HCT116 (cell line): ENCODE measurements around the gene RIPK4. TPM values are rescaled to one million over a fixed set of nuclear protein-coding genes. Genes with fewer than 3 reads are reported as not detected.

ENCODE experiments used
- ATAC-seq: fragments of 200-7000 bp; cut with Tn5 transposase; 2 replicates; pipeline ENCODE4 v1.9.1; 2020; ENCODE audit warnings: mild to moderate bottlenecking, moderate library complexity
- BruUV-seq: library from RNA; stranded (reverse); fragments of 400-500 nt; replicated peaks from 2 replicates; lab custom pipeline; 2021; lab: Mats Ljungman, UMichigan
- CTCF ChIA-PET: fragments of 300-600 bp; sonication (Branson Sonifier 250); formaldehyde crosslinking; loops from one replicate; lab custom pipeline; 2021; ENCODE audit warnings: antibody characterized with exemption; lab: Charles Lee
- POLR2A ChIA-PET: fragments of 300-600, 350-600 bp; sonication (Branson Sonifier 250); formaldehyde crosslinking; loops from one replicate; lab custom pipeline; 2021; ENCODE audit warnings: antibody characterized with exemption; lab: Charles Lee
- RAD21 ChIA-PET, 2 experiments: fragments of 300-600 bp; sonication (Branson Sonifier 250); formaldehyde crosslinking; loops; one replicate each; lab custom pipeline; 2023; ENCODE audit warnings: low total read pairs in 2 of 2; ENCODE audit not compliant: uncharacterized antibody in 2 of 2, unreplicated experiment in 2 of 2, low non-redundant PET in 1 of 2; lab: Charles Lee
- DNase-seq: peaks from one replicate; pipeline ENCODE4 v3.0.0-alpha.2; 2010; ENCODE audit warnings: low read depth, low spot score
- H2AFZ ChIP-seq: fragments of 200-600 bp; shearing (Covaris generic), sonication (generic); 2 replicates; pipeline ENCODE4 v1.6.1; 2017; ENCODE audit warnings: low read depth, mixed run types, mixed read lengths, antibody characterized with exemption, low read length; ENCODE audit not compliant: poor library complexity, severe bottlenecking
- H3K27ac ChIP-seq: 2 replicates; pipeline ENCODE4 v1.5.1; 2012; ENCODE audit warnings: low read depth, low read length
- H3K27me3 ChIP-seq: fragments of 200-600 bp; sonication (generic); 2 replicates; pipeline ENCODE4 v1.6.1; 2016; ENCODE audit warnings: mixed run types, low read length, mixed read lengths; ENCODE audit not compliant: insufficient read depth
- H3K36me3 ChIP-seq, 2 experiments: fragments of 200-500 bp in 1 of 2; fragments of 200-600 bp in 1 of 2; sonication (Bioruptor generic) in 1 of 2; sonication (generic) in 1 of 2; 2 replicates each; pipeline versions ENCODE4 v1.5.1 to v1.6.1; 2014 to 2016; ENCODE audit warnings: low read length in 2 of 2, inconsistent platforms in 1 of 2, mixed read lengths in 1 of 2, mixed run types in 1 of 2; ENCODE audit not compliant: insufficient read depth in 2 of 2, control insufficient read depth in 1 of 2
- H3K4me1 ChIP-seq, 2 experiments: fragments of 200-600 bp in 1 of 2; sonication (generic) in 1 of 2; 2 replicates each; pipeline versions ENCODE4 v1.5.1 to v1.6.1; 2012 to 2017; ENCODE audit warnings: low read length in 2 of 2, inconsistent platforms in 1 of 2, mild to moderate bottlenecking in 1 of 2, mixed read lengths in 1 of 2, mixed run types in 1 of 2, moderate library complexity in 1 of 2; ENCODE audit not compliant: insufficient read depth in 2 of 2, control insufficient read depth in 1 of 2
- H3K4me2 ChIP-seq: fragments of 200-600 bp; sonication (generic); 2 replicates; pipeline ENCODE4 v1.6.1; 2017; ENCODE audit warnings: mixed run types, low read length, mixed read lengths
- H3K4me3 ChIP-seq, 2 experiments: fragments of 200-600 bp in 1 of 2; sonication (generic) in 1 of 2; replicated peaks in 1 of 2; 2 replicates each; pipeline ENCODE4 v1.5.1; 2011 to 2016; ENCODE audit warnings: low read length in 2 of 2, control low read depth in 1 of 2, low read depth in 1 of 2, mild to moderate bottlenecking in 1 of 2, mixed read lengths in 1 of 2, mixed run types in 1 of 2
- H3K79me2 ChIP-seq: fragments of 200-600 bp; sonication (generic); 2 replicates; pipeline ENCODE4 v1.6.1; 2017; ENCODE audit warnings: mild to moderate bottlenecking, mixed run types, low read length, moderate library complexity, mixed read lengths; ENCODE audit not compliant: insufficient read depth
- H3K9ac ChIP-seq: fragments of 200-600 bp; sonication (generic); 2 replicates; pipeline ENCODE4 v1.6.1; 2016; ENCODE audit warnings: low read length, mixed read lengths
- H3K9me2 ChIP-seq: fragments of 200-600 bp; sonication (generic), shearing (Covaris generic); 2 replicates; pipeline ENCODE4 v1.6.1; 2017; ENCODE audit warnings: mixed run types, mild to moderate bottlenecking, moderate library complexity; ENCODE audit not compliant: insufficient read depth
- H3K9me3 ChIP-seq, 2 experiments: fragments of 200-500 bp in 1 of 2; fragments of 200-600 bp in 1 of 2; sonication (Bioruptor generic) in 1 of 2; sonication (generic) in 1 of 2; 2 replicates each; pipeline ENCODE4 v1.6.1; 2014 to 2017; ENCODE audit warnings: low read length in 2 of 2, mixed read lengths in 2 of 2, inconsistent platforms in 1 of 2, low read depth in 1 of 2, mild to moderate bottlenecking in 1 of 2, mixed run types in 1 of 2, moderate library complexity in 1 of 2; ENCODE audit not compliant: control insufficient read depth in 1 of 2, insufficient read depth in 1 of 2
- H4K20me1 ChIP-seq: fragments of 200-600 bp; sonication (generic), shearing (Covaris generic); 2 replicates; pipeline ENCODE4 v1.6.1; 2017; ENCODE audit warnings: mixed run types, mild to moderate bottlenecking, moderate library complexity; ENCODE audit not compliant: insufficient read depth
- EGR1 ChIP-seq: IDR thresholded peaks from 2 replicates; pipeline ENCODE4 v1.6.1; 2012; ENCODE audit warnings: low read depth
- EZH2 ChIP-seq: fragments of 200-600 bp; sonication (generic); IDR thresholded peaks from 2 replicates; pipeline ENCODE4 v1.6.1; 2017; ENCODE audit warnings: antibody characterized with exemption, mixed run types
- EZH2phosphoT487 ChIP-seq: fragments of 200-600 bp; IDR thresholded peaks from 2 replicates; pipeline ENCODE4 v1.6.1; 2018; ENCODE audit warnings: antibody characterized with exemption, borderline replicate concordance
- FOSL1 ChIP-seq: IDR thresholded peaks from 2 replicates; pipeline ENCODE4 v1.6.1; 2012; ENCODE audit warnings: low read depth
- JUND ChIP-seq: IDR thresholded peaks from 2 replicates; pipeline ENCODE4 v1.6.1; 2012
- POLR2A ChIP-seq: IDR thresholded peaks from 2 replicates; pipeline ENCODE4 v1.7.0; 2011; ENCODE audit warnings: borderline replicate concordance; ENCODE audit not compliant: insufficient read depth, insufficient read length; ENCODE audit errors: extremely low read depth
- POLR2AphosphoS5 ChIP-seq: IDR thresholded peaks from 2 replicates; pipeline ENCODE4 v1.6.1; 2011; ENCODE audit warnings: mild to moderate bottlenecking, low read depth, low read length, moderate library complexity
- RAD21 ChIP-seq: IDR thresholded peaks from 2 replicates; pipeline ENCODE4 v1.6.1; 2012; ENCODE audit warnings: low read depth, mild to moderate bottlenecking
- REST ChIP-seq: IDR thresholded peaks from 2 replicates; pipeline ENCODE4 v1.6.1; 2012; ENCODE audit warnings: low read depth
- SIN3A ChIP-seq: IDR thresholded peaks from 2 replicates; pipeline ENCODE4 v1.6.1; 2012; ENCODE audit warnings: low read depth
- TCF7L2 ChIP-seq: IDR thresholded peaks from 2 replicates; pipeline ENCODE4 v1.7.0; 2011; ENCODE audit warnings: borderline replicate concordance, inconsistent platforms; ENCODE audit not compliant: insufficient read depth, insufficient read length; ENCODE audit errors: extremely low read depth
- YY1 ChIP-seq: IDR thresholded peaks from 2 replicates; pipeline ENCODE4 v1.6.1; 2011; ENCODE audit warnings: low read length, low read depth, moderate library complexity, mild to moderate bottlenecking; ENCODE audit not compliant: insufficient replicate concordance; ENCODE audit errors: extremely low read depth
- ZNF274 ChIP-seq: fragments of 200-500 bp; sonication (Bioruptor generic); IDR thresholded peaks from 2 replicates; pipeline ENCODE4 v1.6.1; 2014; ENCODE audit warnings: mild to moderate bottlenecking, low read depth, low read length, inconsistent platforms
- intact Hi-C: fragments of 100-400 bp; cut with micrococcal nuclease; formaldehyde crosslinking; loops from 2 replicates; pipeline ENCODE4 v1.10.0; 2022
- total RNA-seq: library from RNA; stranded (reverse); gene quantifications from one replicate; pipeline ENCODE4 v1.2.1, GENCODE V29; 2021; ENCODE audit not compliant: unreplicated experiment
- TF ChIP-seq, protein P1 (sequence below), 3 experiments: fragments of 200-600 bp in 1 of 3; sonication (generic) in 1 of 3; IDR thresholded peaks in 2 of 3; conservative IDR thresholded peaks in 1 of 3; 2 replicates each; pipeline ENCODE4 v1.5.1; 2012 to 2017; ENCODE audit warnings: low read depth in 2 of 3, low read length in 2 of 3, antibody characterized with exemption in 1 of 3, borderline replicate concordance in 1 of 3, control low read depth in 1 of 3, mild to moderate bottlenecking in 1 of 3, mixed read lengths in 1 of 3, mixed run types in 1 of 3, moderate library complexity in 1 of 3; ENCODE audit not compliant: insufficient read depth in 1 of 3

Gene RIPK4
- total RNA-seq, 1 experiment from 2014 or later, result 9.9 TPM

- DNase-seq (no peak), ATAC-seq (no peak)
- ChIA-PET CTCF (no interaction called here), RAD21 (no interaction called here), POLR2A (no interaction called here)
- intact Hi-C loops, result no loop called here
- H2AFZ ChIP-seq, result no peak overlapping the region
- no TSS peak for BruUV-seq
- TF ChIP-seq EZH2phosphoT487, result no peak
- no peak for TF ChIP-seq POLR2AphosphoS5
- TF ChIP-seq ZNF274, result no peak
- no peak for TF ChIP-seq FOSL1
- no peak for TF ChIP-seq YY1
- no peak for TF ChIP-seq POLR2A
- no peak for TF ChIP-seq RAD21
- TF ChIP-seq, protein P1, sequence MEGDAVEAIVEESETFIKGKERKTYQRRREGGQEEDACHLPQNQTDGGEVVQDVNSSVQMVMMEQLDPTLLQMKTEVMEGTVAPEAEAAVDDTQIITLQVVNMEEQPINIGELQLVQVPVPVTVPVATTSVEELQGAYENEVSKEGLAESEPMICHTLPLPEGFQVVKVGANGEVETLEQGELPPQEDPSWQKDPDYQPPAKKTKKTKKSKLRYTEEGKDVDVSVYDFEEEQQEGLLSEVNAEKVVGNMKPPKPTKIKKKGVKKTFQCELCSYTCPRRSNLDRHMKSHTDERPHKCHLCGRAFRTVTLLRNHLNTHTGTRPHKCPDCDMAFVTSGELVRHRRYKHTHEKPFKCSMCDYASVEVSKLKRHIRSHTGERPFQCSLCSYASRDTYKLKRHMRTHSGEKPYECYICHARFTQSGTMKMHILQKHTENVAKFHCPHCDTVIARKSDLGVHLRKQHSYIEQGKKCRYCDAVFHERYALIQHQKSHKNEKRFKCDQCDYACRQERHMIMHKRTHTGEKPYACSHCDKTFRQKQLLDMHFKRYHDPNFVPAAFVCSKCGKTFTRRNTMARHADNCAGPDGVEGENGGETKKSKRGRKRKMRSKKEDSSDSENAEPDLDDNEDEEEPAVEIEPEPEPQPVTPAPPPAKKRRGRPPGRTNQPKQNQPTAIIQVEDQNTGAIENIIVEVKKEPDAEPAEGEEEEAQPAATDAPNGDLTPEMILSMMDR (IDR thresholded peaks at IDR 0.05 in 2 of 3, conservative IDR thresholded peaks at IDR 0.05 in 1 of 3; ENCODE audit: borderline replicate concordance in 1 of 3, insufficient read depth in 1 of 3, low read depth in 2 of 3, low read length in 2 of 3), result no peak
- H4K20me1 ChIP-seq, result no peaks in the 10 kb centered on the region
- H3K79me2 ChIP-seq, result no peaks in the 10 kb centered on the region
- H3K36me3 ChIP-seq, result no peaks in the 10 kb centered on the region
- peaks cover 4 to 18% of the 10 kb centered on the region in 2 experiments for H3K4me1 ChIP-seq
- no peaks in the 10 kb centered on the region for H3K9me3 ChIP-seq
- no peak overlapping the region for H3K4me3 ChIP-seq
- H3K27me3 ChIP-seq, result no peaks in the 10 kb centered on the region
- H3K9ac ChIP-seq, result no peak overlapping the region
- no peaks in the 10 kb centered on the region for H3K9me2 ChIP-seq
- no peak overlapping the region for H3K27ac ChIP-seq
- H3K4me2 ChIP-seq, result no peak overlapping the region
Measured at GRCh38 chr21:41712730-41713129, 54.1 kb downstream of the RIPK4 start.

- no peaks in the 10 kb centered on the region for H3K36me3 ChIP-seq
- ChIA-PET CTCF (no interaction called here), RAD21 (no interaction called here), POLR2A (no interaction called here)
- no peaks in the 10 kb centered on the region for H3K9me3 ChIP-seq
- H3K79me2 ChIP-seq, result no peaks in the 10 kb centered on the region
- no peaks in the 10 kb centered on the region for H3K27me3 ChIP-seq
- ATAC-seq, result no peak
- no peak overlapping the region for H3K9ac ChIP-seq
- no peak overlapping the region for H3K4me2 ChIP-seq
- BruUV-seq, result no TSS peak
- no peak overlapping the region for H3K27ac ChIP-seq
- intact Hi-C loops, result no loop called here
- H2AFZ ChIP-seq, result no peak overlapping the region
- H3K9me2 ChIP-seq, result no peaks in the 10 kb centered on the region
- TF ChIP-seq REST (no peak), FOSL1 (no peak), SIN3A (no peak), POLR2A (no peak), TCF7L2 (no peak), EZH2 (no peak), EGR1 (no peak), JUND (no peak)
- H4K20me1 ChIP-seq, result no peaks in the 10 kb centered on the region
- no peak overlapping the region for H3K4me3 ChIP-seq
- peaks cover 9 to 23% of the 10 kb centered on the region in 2 experiments for H3K4me1 ChIP-seq
- no peak for DNase-seq
Measured at GRCh38 chr21:41712201-41712600, 54.7 kb downstream of the RIPK4 start.
